ENCODE measurements around the gene HOXB9. TPM values are rescaled to one million over a fixed set of nuclear protein-coding genes. Genes with fewer than 3 reads are reported as not detected.

The HOXB9 gene
- total RNA-seq, 4 donors from 2014 or later, result 0.09 to 0.48 TPM; not detected in 2

DNA sequence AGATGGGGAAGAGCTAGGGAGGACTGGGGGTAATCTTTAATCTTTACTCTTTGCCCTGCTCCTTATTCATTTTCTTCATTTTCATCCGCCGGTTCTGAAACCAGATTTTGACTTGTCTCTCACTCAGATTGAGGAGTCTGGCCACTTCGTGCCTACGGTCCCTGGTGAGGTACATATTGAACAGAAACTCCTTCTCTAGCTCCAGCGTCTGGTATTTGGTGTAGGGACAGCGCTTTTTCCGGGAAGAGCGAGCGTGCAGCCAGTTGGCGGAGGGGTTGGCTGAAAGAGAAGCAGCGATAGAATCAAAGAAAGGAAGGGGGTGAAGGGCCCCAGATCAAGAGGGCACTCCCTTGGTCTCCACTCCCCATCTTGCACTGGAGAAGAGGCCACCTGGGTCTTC, 3.3 kb downstream of the HOXB9 start:
- ATAC-seq (ENCODE audit: low FRiP score), result no peak
- DNase-seq (ENCODE audit: low spot score), result no peak

DNA sequence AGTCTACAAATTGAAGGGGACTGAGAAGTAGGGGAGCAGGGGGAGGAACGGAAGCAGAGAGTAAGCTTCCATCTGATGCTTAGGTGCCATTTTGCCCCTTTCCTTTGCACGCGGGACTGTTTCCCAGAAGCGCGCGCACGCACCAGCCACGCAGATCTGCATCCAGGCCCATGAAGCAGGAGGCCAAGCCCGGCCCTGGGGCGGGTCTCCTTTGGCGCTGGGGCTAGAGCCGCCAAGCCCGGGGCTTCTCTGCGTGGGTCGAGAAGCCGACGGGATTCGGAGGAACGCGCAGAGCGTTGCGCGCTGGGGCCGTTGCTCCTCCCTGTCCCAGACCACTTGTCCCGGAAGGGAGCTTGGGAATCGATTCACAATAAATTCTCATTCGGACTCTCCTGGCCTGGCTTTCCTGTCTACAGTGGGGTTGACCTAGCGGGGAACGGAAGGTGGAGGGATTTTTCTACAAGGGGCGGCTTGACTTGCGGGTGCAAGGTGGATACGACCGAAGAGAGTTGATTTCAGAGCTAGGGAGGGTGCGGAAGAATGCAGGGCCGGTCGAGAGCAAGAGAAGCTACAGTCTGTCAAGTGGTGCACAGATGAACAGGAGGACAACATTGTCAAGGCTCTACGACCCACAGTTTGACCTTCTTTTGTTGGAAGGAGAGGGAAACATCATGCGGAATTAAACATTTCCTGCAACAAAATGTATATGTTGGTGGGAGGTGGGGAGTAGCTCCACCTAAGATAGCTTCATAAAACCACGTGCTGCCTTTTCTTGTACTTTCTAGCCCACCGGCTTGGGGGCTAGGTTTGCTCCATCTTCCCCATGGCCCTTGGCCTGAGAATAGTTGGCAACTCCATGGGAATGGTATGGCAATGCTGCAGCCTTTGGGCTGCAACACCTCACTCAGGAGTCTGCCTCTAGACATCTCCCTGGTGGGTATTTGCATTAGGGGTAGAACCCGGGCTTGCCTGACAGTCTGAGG, 4.5 kb downstream of the HOXB9 start:
- no peak for TF ChIP-seq CTCF (IDR thresholded peaks at IDR 0.05)
- no peak for ATAC-seq (ENCODE audit: low FRiP score)
- DNase-seq (ENCODE audit: low spot score), result no peak

More for the DNA sequence above, 3.3 kb downstream of the HOXB9 start:
- TF ChIP-seq CTCF (IDR thresholded peaks at IDR 0.05), result no peak

- no peak for DNase-seq (ENCODE audit: low spot score)
- no peak for ATAC-seq (ENCODE audit: low FRiP score)
- no peak for TF ChIP-seq CTCF (IDR thresholded peaks at IDR 0.05)
Measured at GRCh38 chr17:48620461-48621139, 5.6 kb downstream of the HOXB9 start.

DNA sequence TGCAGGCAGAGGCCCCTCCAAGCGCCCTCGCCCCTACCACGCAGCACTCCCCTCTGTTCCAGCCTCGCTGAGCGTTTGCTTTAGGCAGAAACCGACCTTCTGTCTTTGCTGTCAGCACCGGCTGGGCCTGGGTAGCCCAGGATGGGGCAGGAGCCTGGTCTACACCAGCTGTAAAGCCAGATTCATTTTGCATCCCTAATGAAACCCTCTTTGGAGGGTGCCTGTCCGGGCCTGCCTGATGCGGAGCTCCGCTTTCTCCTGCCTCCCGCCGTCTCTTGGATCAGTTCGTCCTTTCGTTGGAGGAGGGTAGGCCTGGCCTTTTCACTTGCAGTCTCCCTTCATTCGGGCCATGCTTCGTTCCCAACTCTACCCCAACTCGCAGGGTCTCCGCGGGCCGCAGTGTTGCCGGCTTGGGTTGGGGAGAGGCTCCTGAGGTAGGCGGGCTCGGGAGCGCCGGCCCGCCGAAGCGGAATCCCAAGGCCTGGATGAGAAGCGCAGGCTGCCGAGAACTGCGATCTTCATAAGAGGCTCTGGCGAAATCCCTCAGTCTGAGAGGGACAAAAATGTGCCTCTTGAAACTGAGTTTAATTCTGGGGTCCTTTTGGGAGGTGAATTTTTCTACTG, 6.2 kb downstream of the HOXB9 start:
- no peak for DNase-seq (ENCODE audit: low spot score)
- no peak for TF ChIP-seq CTCF (IDR thresholded peaks at IDR 0.05)
- ATAC-seq (ENCODE audit: low FRiP score), result no peak

DNA sequence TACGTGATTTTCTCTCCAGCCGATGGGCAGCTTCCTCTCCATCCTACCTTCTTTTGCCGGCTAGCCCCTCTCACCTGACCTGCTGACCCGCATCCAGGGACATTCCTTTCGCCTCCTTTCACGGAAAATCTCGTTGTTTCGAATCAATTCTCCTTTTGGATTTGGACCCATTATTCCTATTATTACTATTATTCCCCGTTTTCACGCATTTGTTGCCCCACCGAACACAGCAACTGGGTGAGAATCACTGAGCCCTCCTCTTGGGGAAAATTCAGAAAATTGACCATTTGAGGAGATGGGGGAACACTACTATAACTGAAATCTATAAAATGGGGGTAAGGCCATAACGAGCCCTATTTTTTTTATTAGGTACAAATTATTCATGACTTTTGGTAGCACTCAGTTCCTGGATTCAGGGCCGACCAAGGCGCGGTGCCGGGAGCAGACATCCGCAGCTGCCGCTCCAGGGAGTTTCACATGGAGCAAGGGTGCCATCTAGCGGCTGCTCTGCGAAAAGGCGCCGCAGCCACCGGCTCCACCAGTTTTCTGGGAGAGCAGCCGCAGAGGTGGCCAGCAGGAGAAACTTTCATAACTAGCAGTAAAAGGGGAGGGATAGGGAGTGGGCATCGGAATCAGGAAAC, 7.8 kb downstream of the HOXB9 start:
- peak; percentile 79 for ATAC-seq (ENCODE audit: low FRiP score)
- peak; percentile 78 for DNase-seq (ENCODE audit: low spot score)
- TF ChIP-seq CTCF (IDR thresholded peaks at IDR 0.05), result peak in 2 of 3 donors; percentile 60 to 72

DNA sequence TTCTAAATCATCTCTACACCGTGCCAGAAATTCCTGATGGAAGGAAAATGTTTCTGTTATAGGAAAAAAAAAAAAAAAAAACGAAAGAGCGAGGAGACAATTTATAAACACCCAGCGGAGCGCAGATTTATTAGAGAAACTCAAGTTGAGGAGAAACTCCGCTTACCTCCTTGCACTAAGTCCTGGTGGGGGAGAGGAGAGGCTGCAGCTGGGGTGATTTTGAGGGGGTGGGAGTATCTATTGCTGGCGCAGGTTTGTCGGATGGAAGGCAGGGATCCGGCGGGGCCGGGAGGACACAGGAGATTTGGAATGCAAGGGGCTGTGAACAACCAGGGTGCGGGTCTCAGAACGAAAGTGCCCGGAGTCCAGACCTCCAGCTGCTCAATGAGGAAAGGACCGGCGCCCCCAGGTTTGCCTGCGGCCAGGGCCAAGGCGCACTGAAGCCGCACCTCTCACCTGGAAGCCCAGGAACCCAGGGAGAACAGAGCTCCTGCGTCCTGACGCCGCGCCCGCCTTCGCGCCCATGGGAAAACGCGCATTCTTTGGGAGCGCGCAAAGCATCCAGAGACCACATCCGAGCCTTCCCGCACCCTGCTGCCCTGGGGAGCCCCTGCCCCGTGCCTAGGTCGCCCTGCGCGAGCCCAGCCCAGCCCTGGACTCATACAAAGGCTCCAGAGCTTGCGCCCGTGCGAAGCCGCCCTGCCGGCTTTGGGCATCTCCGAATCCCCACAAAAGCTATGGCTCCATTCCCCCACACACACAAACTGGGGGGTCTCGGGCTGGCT, 8.5 kb downstream of the HOXB9 start:
- no peak for ATAC-seq (ENCODE audit: low FRiP score)

More for the DNA sequence above, 8.5 kb downstream of the HOXB9 start:
- TF ChIP-seq CTCF (IDR thresholded peaks at IDR 0.05), result no peak
- no peak for DNase-seq (ENCODE audit: low spot score)

Data from omental fat pad (tissue), 4 donors.